ENCODE measurements around the gene ADGRA3.

ADGRA3 gene

DNA sequence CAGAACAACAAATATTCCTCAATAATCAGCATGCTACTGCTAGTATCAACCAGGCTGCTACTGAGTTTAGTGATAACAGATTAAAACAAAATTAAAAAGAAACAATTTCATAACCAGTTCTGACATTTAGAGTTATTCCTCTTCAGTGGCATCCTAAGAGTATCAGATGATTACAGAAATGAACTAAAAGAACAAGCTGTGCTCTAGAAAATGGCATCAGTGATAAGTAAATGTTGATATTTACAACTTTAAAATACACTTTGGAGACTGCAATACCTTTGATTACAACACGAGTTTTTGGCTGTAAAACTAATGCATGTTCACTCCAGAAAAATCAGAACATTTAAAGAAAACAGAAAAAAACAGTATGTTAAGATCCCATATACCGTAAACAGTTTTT, 72.9 kb downstream of the ADGRA3 start:
- no peak for DNase-seq (ENCODE audit: low spot score)
- in situ Hi-C loops (cut with MboI; ENCODE audit: low sequenced_read_pairs, unreplicated experiment) = no loop called here
- TF ChIP-seq, protein P1, sequence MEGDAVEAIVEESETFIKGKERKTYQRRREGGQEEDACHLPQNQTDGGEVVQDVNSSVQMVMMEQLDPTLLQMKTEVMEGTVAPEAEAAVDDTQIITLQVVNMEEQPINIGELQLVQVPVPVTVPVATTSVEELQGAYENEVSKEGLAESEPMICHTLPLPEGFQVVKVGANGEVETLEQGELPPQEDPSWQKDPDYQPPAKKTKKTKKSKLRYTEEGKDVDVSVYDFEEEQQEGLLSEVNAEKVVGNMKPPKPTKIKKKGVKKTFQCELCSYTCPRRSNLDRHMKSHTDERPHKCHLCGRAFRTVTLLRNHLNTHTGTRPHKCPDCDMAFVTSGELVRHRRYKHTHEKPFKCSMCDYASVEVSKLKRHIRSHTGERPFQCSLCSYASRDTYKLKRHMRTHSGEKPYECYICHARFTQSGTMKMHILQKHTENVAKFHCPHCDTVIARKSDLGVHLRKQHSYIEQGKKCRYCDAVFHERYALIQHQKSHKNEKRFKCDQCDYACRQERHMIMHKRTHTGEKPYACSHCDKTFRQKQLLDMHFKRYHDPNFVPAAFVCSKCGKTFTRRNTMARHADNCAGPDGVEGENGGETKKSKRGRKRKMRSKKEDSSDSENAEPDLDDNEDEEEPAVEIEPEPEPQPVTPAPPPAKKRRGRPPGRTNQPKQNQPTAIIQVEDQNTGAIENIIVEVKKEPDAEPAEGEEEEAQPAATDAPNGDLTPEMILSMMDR (IDR thresholded peaks at IDR 0.05; ENCODE audit: borderline replicate concordance, control extremely low read depth, extremely low read depth, insufficient read depth, missing control alignments) = no peak

DNA sequence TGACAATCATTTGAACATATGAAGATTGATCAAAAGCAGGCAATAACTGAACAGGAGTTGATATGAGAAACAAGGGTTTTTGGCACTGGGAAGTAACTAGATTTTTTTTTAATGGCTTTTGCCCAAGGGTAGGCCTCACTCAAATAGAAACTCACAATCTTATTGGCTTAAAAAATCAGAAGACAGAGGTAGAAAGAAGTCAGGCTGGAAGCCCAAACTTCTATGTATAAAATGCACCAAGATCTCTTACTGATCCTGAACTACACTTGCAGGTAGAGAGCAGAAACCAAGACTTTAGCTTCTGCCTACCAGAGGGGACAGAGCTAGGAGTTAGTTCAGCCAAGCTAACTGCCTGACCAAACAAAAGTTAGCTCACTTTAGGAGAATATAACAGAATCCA, 74.9 kb downstream of the ADGRA3 start:
- in situ Hi-C loops (cut with MboI; ENCODE audit: low sequenced_read_pairs, unreplicated experiment) = no loop called here
- TF ChIP-seq, protein P1 (IDR thresholded peaks at IDR 0.05; ENCODE audit: borderline replicate concordance, control extremely low read depth, extremely low read depth, insufficient read depth, missing control alignments) = no peak
- no peak for DNase-seq (ENCODE audit: low spot score)

DNA sequence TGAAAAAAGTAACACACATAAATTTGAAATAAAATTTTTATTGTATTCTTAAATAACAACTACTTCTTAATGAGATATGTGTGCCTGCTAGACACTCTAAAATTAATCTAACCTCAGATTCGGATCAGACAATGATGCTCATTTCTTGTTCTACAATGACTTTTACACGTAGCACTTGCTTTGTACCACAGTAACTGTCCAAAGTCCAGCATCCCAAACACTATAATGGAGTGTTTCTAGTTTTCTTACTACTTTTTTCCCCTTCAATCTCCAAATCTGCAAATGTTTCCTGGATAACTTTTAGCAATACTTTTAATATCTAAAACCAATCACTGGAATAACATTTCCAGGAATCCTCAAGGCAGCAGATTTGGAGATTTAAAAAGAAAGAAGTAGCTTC, 75.9 kb downstream of the ADGRA3 start:
- TF ChIP-seq, protein P1 (IDR thresholded peaks at IDR 0.05; ENCODE audit: borderline replicate concordance, control extremely low read depth, extremely low read depth, insufficient read depth, missing control alignments) = no peak
- no peak for DNase-seq (ENCODE audit: low spot score)
- in situ Hi-C loops (cut with MboI; ENCODE audit: low sequenced_read_pairs, unreplicated experiment) = no loop called here

DNA sequence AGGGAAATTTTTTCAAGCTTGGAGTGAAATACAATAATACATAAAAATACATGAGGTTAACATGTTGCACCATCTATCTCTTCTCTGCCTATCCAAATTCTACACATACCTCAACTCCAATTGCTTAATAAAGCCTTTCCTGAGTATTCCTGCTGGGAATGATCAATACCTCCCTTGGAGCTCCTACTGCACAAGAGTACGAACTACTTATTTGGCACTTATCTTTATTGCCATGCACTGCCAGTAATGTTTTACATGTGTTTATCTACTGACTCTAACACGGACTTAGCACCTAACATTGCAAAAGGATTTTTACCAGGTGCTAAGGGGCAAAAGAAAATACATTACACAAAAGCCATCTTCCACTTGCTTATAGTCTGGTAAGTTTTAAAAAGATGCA, 80.2 kb downstream of the ADGRA3 start:
- in situ Hi-C loops (cut with MboI; ENCODE audit: low sequenced_read_pairs, unreplicated experiment) = no loop called here
- TF ChIP-seq, protein P1 (IDR thresholded peaks at IDR 0.05; ENCODE audit: borderline replicate concordance, control extremely low read depth, extremely low read depth, insufficient read depth, missing control alignments) = no peak
- no peak for DNase-seq (ENCODE audit: low spot score)

DNA sequence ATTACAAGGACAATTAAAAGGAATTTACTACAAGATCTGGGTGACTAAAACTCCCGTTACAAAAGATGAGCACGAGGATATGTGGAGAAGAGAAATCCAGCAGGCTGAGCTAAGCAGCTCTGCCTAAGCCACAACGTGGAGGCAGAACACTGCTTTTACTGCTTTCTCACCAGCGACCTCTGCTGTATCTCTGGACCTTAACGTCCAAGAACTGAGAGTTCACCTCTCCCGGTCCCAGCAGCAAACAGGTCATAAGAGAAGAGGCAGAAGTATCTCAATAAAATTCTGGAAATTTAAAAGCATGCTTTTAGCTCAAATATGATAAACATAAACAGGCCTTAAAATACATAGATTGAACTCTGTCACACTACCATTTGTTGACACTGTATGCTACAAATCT, 81.0 kb downstream of the ADGRA3 start:
- in situ Hi-C loops (cut with MboI; ENCODE audit: low sequenced_read_pairs, unreplicated experiment) = no loop called here
- no peak for DNase-seq (ENCODE audit: low spot score)
- TF ChIP-seq, protein P1 (IDR thresholded peaks at IDR 0.05; ENCODE audit: borderline replicate concordance, control extremely low read depth, extremely low read depth, insufficient read depth, missing control alignments) = peak; percentile 29

DNA sequence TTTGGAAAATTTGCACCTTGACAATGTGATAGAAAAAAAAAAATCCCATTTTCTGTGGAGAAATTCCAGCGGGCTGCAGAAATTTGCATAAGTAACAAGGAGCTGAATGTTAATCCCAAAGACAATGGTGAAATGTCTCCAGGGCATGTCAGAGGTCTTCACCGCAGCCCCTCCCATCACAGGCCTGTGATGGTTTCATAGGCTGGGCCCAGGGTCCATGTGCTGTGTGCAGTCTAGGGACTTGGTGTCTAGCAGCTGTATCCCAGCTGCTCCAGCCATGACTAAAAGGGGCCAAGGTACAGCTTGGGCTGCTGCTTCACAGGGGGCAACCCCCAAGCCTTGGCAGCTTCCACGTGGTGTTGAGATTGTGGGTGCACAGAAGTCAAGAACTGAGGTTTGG, 85.2 kb downstream of the ADGRA3 start:
- TF ChIP-seq, protein P1 (IDR thresholded peaks at IDR 0.05; ENCODE audit: borderline replicate concordance, control extremely low read depth, extremely low read depth, insufficient read depth, missing control alignments) = no peak
- DNase-seq (ENCODE audit: low spot score) = no peak
- in situ Hi-C loops (cut with MboI; ENCODE audit: low sequenced_read_pairs, unreplicated experiment) = no loop called here

DNA sequence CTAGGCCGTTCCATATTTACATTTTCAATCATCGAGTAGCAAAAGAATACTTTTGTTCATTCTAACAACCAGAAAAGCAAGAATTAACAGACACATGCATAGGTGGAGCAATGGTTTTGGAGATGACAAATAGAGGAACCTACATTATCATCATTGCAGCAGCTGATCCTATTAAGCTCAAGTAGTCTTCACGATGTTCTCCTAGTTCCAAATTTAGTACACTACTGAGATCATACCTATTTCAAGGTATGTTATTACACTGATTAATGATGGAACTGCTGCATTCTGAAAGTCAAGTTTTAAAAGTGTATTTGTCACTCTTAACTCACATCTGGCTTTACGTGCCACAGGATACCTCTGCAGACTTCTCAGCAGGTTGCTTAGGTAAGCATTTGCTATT, 87.4 kb downstream of the ADGRA3 start:
- DNase-seq (ENCODE audit: low spot score) = no peak
- in situ Hi-C loops (cut with MboI; ENCODE audit: low sequenced_read_pairs, unreplicated experiment) = no loop called here
- TF ChIP-seq, protein P1 (IDR thresholded peaks at IDR 0.05; ENCODE audit: borderline replicate concordance, control extremely low read depth, extremely low read depth, insufficient read depth, missing control alignments) = no peak
